ENCODE data around the gene DYNLT4. TPM values are rescaled to one million over a fixed set of nuclear protein-coding genes. Genes with fewer than 3 reads are reported as not detected.
A peak's percentile ranks its signal among the peaks of the same experiment; 100 is the strongest.

Gene DYNLT4
- total and polyA plus RNA-seq, 2 of the 13 experiments (the other 11 are each of a cell fraction or from before 2014, with no cell fraction given), result 0.77 TPM; not detected in 1

DNA sequence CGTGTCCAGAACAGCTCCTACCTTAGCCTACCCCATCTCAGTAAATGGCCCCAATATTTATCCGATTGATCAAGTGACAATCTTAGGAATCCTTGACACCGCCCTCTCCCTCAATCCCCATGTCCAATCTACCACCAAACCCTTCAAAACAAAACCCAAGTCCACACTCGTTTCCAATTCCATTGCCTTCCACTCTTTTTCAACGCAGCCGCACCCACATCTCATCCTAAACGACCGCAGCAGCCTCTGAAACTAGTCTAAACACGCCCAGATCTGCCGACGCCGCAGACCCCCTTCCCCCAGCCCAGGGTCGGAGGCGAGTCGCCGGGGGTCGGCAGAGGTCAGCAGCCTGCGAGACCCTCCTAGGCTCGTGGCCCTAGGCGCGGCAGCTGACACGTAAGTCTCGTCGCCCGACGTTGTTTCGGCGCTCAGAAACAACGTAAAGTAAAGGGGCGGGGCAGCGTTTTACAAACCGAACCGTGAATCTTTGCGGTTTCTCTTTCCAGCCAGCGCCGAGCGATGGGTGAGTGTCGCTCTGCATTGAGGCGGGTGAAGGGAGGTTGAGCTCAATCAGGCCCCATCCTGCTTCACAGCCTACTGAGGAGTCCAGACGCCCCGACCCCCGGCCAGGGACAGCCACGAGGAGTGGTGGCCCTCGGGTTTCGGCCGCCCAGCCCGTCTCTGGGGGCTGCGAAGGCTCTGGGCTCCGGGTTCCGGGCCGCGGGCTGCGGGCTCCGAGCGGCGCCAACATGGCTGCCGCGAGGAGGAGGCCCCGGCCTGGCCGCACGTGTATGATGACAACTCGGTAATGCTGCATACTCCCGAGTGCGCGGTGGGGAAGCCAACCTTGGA lies 31.8 kb downstream of the DYNLT4 start, which contains the start of gene RPS8 (continued):
- peak; percentile 54; the same call in 1 of the 2 replicates for TF ChIP-seq ELF3 (CRISPR knock-in tag; IDR thresholded peaks at IDR 0.05)
- peak; percentile 63; the same call in 1 of the 2 replicates for TF ChIP-seq ZNF138 (CRISPR knock-in tag; IDR thresholded peaks at IDR 0.05; ENCODE audit: low read depth)
- no peak for TF ChIP-seq SYNCRIP (IDR thresholded peaks at IDR 0.05; ENCODE audit: insufficient read depth, low read depth, low read length)
- no peak for TF ChIP-seq ZNF292 (CRISPR knock-in tag; IDR thresholded peaks at IDR 0.05; ENCODE audit: borderline replicate concordance, low read depth)
- peak; percentile 73 for TF ChIP-seq CHD2 (IDR thresholded peaks at IDR 0.05; ENCODE audit: low read depth, low read length)
- TF ChIP-seq FOSL1 (CRISPR knock-in tag; IDR thresholded peaks at IDR 0.05; ENCODE audit: borderline replicate concordance), result no peak
- TF ChIP-seq KAT2B (IDR thresholded peaks at IDR 0.05; ENCODE audit: borderline replicate concordance, low read depth, low read length), result no peak
- TF ChIP-seq ZNF124 (CRISPR knock-in tag; IDR thresholded peaks at IDR 0.05), result peak; percentile 55; the same call in 1 of the 2 replicates
- TF ChIP-seq, protein P1, sequence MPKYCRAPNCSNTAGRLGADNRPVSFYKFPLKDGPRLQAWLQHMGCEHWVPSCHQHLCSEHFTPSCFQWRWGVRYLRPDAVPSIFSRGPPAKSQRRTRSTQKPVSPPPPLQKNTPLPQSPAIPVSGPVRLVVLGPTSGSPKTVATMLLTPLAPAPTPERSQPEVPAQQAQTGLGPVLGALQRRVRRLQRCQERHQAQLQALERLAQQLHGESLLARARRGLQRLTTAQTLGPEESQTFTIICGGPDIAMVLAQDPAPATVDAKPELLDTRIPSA (CRISPR knock-in tag; IDR thresholded peaks at IDR 0.05; ENCODE audit: borderline replicate concordance), result no peak
- peak; percentile 98 for TF ChIP-seq SPEN (CRISPR knock-in tag; IDR thresholded peaks at IDR 0.05; ENCODE audit: low read depth)
- peak; percentile 91 for TF ChIP-seq PHF20 (CRISPR knock-in tag; IDR thresholded peaks at IDR 0.05)
- no peak; the same call in 1 of the 2 replicates for TF ChIP-seq ZBTB21 (CRISPR knock-in tag; IDR thresholded peaks at IDR 0.05)
- TF ChIP-seq CAMTA2 (CRISPR knock-in tag; IDR thresholded peaks at IDR 0.05; ENCODE audit: borderline replicate concordance), result no peak
- peak; percentile 39 for TF ChIP-seq RAD21 (CRISPR knock-in tag; IDR thresholded peaks at IDR 0.05)
- TF ChIP-seq RBAK (CRISPR knock-in tag; IDR thresholded peaks at IDR 0.05), result no peak
- TF ChIP-seq, protein P2, sequence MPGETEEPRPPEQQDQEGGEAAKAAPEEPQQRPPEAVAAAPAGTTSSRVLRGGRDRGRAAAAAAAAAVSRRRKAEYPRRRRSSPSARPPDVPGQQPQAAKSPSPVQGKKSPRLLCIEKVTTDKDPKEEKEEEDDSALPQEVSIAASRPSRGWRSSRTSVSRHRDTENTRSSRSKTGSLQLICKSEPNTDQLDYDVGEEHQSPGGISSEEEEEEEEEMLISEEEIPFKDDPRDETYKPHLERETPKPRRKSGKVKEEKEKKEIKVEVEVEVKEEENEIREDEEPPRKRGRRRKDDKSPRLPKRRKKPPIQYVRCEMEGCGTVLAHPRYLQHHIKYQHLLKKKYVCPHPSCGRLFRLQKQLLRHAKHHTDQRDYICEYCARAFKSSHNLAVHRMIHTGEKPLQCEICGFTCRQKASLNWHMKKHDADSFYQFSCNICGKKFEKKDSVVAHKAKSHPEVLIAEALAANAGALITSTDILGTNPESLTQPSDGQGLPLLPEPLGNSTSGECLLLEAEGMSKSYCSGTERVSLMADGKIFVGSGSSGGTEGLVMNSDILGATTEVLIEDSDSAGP (CRISPR knock-in tag; IDR thresholded peaks at IDR 0.05; ENCODE audit: borderline replicate concordance), result peak; percentile 88
- TF ChIP-seq, protein P3, sequence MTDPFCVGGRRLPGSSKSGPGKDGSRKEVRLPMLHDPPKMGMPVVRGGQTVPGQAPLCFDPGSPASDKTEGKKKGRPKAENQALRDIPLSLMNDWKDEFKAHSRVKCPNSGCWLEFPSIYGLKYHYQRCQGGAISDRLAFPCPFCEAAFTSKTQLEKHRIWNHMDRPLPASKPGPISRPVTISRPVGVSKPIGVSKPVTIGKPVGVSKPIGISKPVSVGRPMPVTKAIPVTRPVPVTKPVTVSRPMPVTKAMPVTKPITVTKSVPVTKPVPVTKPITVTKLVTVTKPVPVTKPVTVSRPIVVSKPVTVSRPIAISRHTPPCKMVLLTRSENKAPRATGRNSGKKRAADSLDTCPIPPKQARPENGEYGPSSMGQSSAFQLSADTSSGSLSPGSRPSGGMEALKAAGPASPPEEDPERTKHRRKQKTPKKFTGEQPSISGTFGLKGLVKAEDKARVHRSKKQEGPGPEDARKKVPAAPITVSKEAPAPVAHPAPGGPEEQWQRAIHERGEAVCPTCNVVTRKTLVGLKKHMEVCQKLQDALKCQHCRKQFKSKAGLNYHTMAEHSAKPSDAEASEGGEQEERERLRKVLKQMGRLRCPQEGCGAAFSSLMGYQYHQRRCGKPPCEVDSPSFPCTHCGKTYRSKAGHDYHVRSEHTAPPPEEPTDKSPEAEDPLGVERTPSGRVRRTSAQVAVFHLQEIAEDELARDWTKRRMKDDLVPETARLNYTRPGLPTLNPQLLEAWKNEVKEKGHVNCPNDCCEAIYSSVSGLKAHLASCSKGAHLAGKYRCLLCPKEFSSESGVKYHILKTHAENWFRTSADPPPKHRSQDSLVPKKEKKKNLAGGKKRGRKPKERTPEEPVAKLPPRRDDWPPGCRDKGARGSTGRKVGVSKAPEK (CRISPR knock-in tag; IDR thresholded peaks at IDR 0.05; ENCODE audit: borderline replicate concordance), result no peak
- TF ChIP-seq ZKSCAN5 (CRISPR knock-in tag; IDR thresholded peaks at IDR 0.05), result no peak; the same call in 1 of the 2 replicates
- TF ChIP-seq KLF6 (CRISPR knock-in tag; IDR thresholded peaks at IDR 0.05), result peak; percentile 90
- peak; percentile 84; the same call in 1 of the 2 replicates for TF ChIP-seq ZFP36L1 (CRISPR knock-in tag; IDR thresholded peaks at IDR 0.05)
- TF ChIP-seq, protein P4, sequence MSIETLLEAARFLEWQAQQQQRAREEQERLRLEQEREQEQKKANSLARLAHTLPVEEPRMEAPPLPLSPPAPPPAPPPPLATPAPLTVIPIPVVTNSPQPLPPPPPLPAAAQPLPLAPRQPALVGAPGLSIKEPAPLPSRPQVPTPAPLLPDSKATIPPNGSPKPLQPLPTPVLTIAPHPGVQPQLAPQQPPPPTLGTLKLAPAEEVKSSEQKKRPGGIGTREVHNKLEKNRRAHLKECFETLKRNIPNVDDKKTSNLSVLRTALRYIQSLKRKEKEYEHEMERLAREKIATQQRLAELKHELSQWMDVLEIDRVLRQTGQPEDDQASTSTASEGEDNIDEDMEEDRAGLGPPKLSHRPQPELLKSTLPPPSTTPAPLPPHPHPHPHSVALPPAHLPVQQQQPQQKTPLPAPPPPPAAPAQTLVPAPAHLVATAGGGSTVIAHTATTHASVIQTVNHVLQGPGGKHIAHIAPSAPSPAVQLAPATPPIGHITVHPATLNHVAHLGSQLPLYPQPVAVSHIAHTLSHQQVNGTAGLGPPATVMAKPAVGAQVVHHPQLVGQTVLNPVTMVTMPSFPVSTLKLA (IDR thresholded peaks at IDR 0.05), result peak; percentile 34
- peak; percentile 90 for TF ChIP-seq MED1 (CRISPR knock-in tag; IDR thresholded peaks at IDR 0.05)
- no peak; the same call in 1 of the 2 replicates for TF ChIP-seq WIZ (CRISPR knock-in tag; IDR thresholded peaks at IDR 0.05)
- TF ChIP-seq ZNF572 (CRISPR knock-in tag; IDR thresholded peaks at IDR 0.05), result no peak
